Peyer's patch (tissue), 4 donors: ENCODE data around the gene ZNF710.

ENCODE experiments used
- CTCF ChIP-seq, 6 experiments: fragments of 450-650 bp in 4 of 6; fragments of 200-600 bp in 2 of 6; sonication (generic) in 1 of 6; IDR thresholded peaks; one replicate each; pipeline ENCODE4 v1.5.1; 2017 to 2019; ENCODE audit warnings: antibody characterized with exemption in 6 of 6, mild to moderate bottlenecking in 3 of 6, moderate library complexity in 1 of 6
- POLR2A ChIP-seq, 2 donors: fragments of 450-650 bp; IDR thresholded peaks; one replicate each; pipeline ENCODE4 v1.5.1; 2017; ENCODE audit warnings: antibody characterized with exemption in 2 of 2, mild to moderate bottlenecking in 2 of 2, moderate library complexity in 2 of 2

GRCh38 chr15:90091156-90091931 lies 90.2 kb downstream of the ZNF710 start:
- TF ChIP-seq POLR2A (IDR thresholded peaks at IDR 0.05) (no peak), CTCF (IDR thresholded peaks at IDR 0.05) (no peak)
